B cell (primary cell): ENCODE measurements around the gene MIXL1. TPM values are rescaled to one million over a fixed set of nuclear protein-coding genes. Genes with fewer than 3 reads are reported as not detected.

Experiments used
- ATAC-seq: fragments of 200-7000 bp; cut with Tn5 transposase; one replicate; pipeline ENCODE4 v1.10.0; 2021; ENCODE audit warnings: low read depth, mild to moderate bottlenecking, moderate number of reproducible peaks, moderate library complexity
- CTCF ChIA-PET: fragments of 350-600 bp; sonication (Branson Sonifier 250); formaldehyde crosslinking; loops from one replicate; lab custom pipeline; 2021; ENCODE audit warnings: antibody characterized with exemption, inconsistent platforms; lab: Charles Lee
- POLR2A ChIA-PET: fragments of 350-600 bp; sonication (Branson Sonifier 250); formaldehyde crosslinking; loops from one replicate; lab custom pipeline; 2021; ENCODE audit warnings: antibody characterized with exemption; lab: Charles Lee
- DNase-seq: peaks from one replicate; pipeline ENCODE4 v3.0.0; 2013
- H2AFZ ChIP-seq: 2 replicates; pipeline ENCODE4 v1.6.1; 2012; ENCODE audit warnings: mild to moderate bottlenecking, low read depth, low read length; ENCODE audit not compliant: insufficient read depth, poor library complexity, severe bottlenecking
- H3K27ac ChIP-seq, 2 donors: 1 replicate in 1 of 2; 2 replicates in 1 of 2; pipeline ENCODE4 v1.5.1; 2012 to 2013; ENCODE audit warnings: low read length in 2 of 2, mild to moderate bottlenecking in 2 of 2, moderate library complexity in 1 of 2
- H3K27me3 ChIP-seq, 4 experiments: fragments of 200-600 bp in 1 of 4; sonication (generic) in 1 of 4; replicated peaks in 1 of 4; 1 replicate in 2 of 4; 2 replicates in 2 of 4; pipeline versions ENCODE4 v1.6.1 to v1.7.0; 2013 to 2016; ENCODE audit warnings: low read length in 3 of 4, mild to moderate bottlenecking in 2 of 4, mixed read lengths in 1 of 4, moderate library complexity in 1 of 4; ENCODE audit not compliant: insufficient read depth in 4 of 4, control insufficient read depth in 3 of 4; ENCODE audit errors: control extremely low read depth in 1 of 4
- H3K36me3 ChIP-seq, 2 experiments: replicated peaks in 1 of 2; 1 replicate in 1 of 2; 2 replicates in 1 of 2; pipeline versions ENCODE4 v1.6.1 to v1.7.1; 2013; ENCODE audit warnings: low read length in 1 of 2; ENCODE audit not compliant: insufficient read depth in 2 of 2, control insufficient read depth in 1 of 2; ENCODE audit errors: control extremely low read depth in 1 of 2, extremely low read depth in 1 of 2
- H3K4me1 ChIP-seq, 2 donors: fragments of 200-600 bp in 1 of 2; sonication (generic) in 1 of 2; 1 replicate in 1 of 2; 2 replicates in 1 of 2; pipeline versions ENCODE4 v1.5.1 to v1.6.1; 2013 to 2017; ENCODE audit warnings: low read length in 2 of 2; ENCODE audit not compliant: control insufficient read depth in 2 of 2, insufficient read depth in 2 of 2
- H3K4me2 ChIP-seq: replicated peaks from 2 replicates; pipeline ENCODE3; 2012; ENCODE audit warnings: mild to moderate bottlenecking, low read depth, low read length; ENCODE audit not compliant: poor library complexity, severe bottlenecking
- H3K4me3 ChIP-seq, 5 experiments: fragments of 200-600 bp in 1 of 5; sonication (generic) in 1 of 5; 1 replicate in 3 of 5; 2 replicates in 2 of 5; pipeline versions ENCODE4 v1.5.1 to v1.7.0; 2011 to 2016; ENCODE audit warnings: low read length in 4 of 5, mild to moderate bottlenecking in 4 of 5, low read depth in 2 of 5, control low read depth in 1 of 5, moderate library complexity in 1 of 5; ENCODE audit not compliant: insufficient read depth in 1 of 5; ENCODE audit errors: control extremely low read depth in 1 of 5, extremely low read depth in 1 of 5
- H3K79me2 ChIP-seq: fragments of 200-600 bp; sonication (generic); one replicate; pipeline ENCODE4 v1.6.0; 2016; ENCODE audit warnings: low read length; ENCODE audit not compliant: control insufficient read depth, insufficient read depth
- H3K9ac ChIP-seq: fragments of 200-600 bp; sonication (generic); 2 replicates; pipeline ENCODE4 v1.6.1; 2017; ENCODE audit warnings: mild to moderate bottlenecking, low read length, moderate library complexity
- H3K9me3 ChIP-seq, 3 donors: one replicate each; pipeline versions ENCODE4 v1.6.1 to v1.7.1; 2013; ENCODE audit warnings: low read length in 2 of 3; ENCODE audit not compliant: control insufficient read depth in 2 of 3, insufficient read depth in 1 of 3; ENCODE audit errors: control extremely low read depth in 1 of 3
- H4K20me1 ChIP-seq: 2 replicates; pipeline ENCODE4 v1.6.0; 2012; ENCODE audit warnings: mild to moderate bottlenecking, low read length; ENCODE audit not compliant: insufficient read depth, control insufficient read depth, poor library complexity, severe bottlenecking
- H3K27ac Mint-ChIP-seq: one replicate; pipeline ENCODE4 v1.8.0; 2021; ENCODE audit warnings: mixed read lengths
- H3K27me3 Mint-ChIP-seq: one replicate; pipeline ENCODE4 v1.8.0; 2021; ENCODE audit warnings: mixed read lengths
- H3K4me1 Mint-ChIP-seq: one replicate; pipeline ENCODE4 v1.8.0; 2021; ENCODE audit warnings: mixed read lengths
- H3K4me3 Mint-ChIP-seq: one replicate; pipeline ENCODE4 v1.8.0; 2021; ENCODE audit warnings: mixed read lengths
- H3K9me3 Mint-ChIP-seq: one replicate; pipeline ENCODE4 v1.8.0; 2022; ENCODE audit warnings: mixed read lengths; ENCODE audit not compliant: insufficient read depth
- EZH2 ChIP-seq: IDR thresholded peaks from 2 replicates; pipeline ENCODE4 v1.6.1; 2012; ENCODE audit warnings: borderline replicate concordance, low read depth, mild to moderate bottlenecking, moderate library complexity, low read length; ENCODE audit not compliant: insufficient read depth, poor library complexity, severe bottlenecking
- WGBS: methylation state at CpG from one replicate; pipeline ENCODE4 v1.1.5; 2013; ENCODE audit warnings: missing lambda C conversion rate; ENCODE audit not compliant: insufficient coverage; 5-methylcytosine and 5-hydroxymethylcytosine counted together
- intact Hi-C: fragments of 100-400 bp; cut with micrococcal nuclease; formaldehyde crosslinking; loops from one replicate; pipeline ENCODE4 v1.10.0; 2022
- polyA plus RNA-seq: library from polyadenylated mRNA; depleted of rRNA; stranded (reverse); fragments of >200 nt; gene quantifications from 2 replicates; pipeline ENCODE4 v1.2.3, GENCODE V29; 2012
- total RNA-seq, 2 donors: library from RNA; stranded (reverse); fragments of 120-200 nt in 1 of 2; gene quantifications; 1 replicate in 1 of 2; 2 replicates in 1 of 2; pipeline versions ENCODE4 v1.2.3 to v1.2.4, GENCODE V29; 2013 to 2022
- TF ChIP-seq, protein P1 (sequence below): fragments of 200-600 bp; IDR thresholded peaks from one replicate; pipeline ENCODE4 v1.8.0; 2022; ENCODE audit warnings: antibody characterized with exemption, mild to moderate bottlenecking

Gene MIXL1
- total and polyA plus RNA-seq, 2 donors (not counting 1 experiment from before 2014, with no cell fraction given) = 0.84 to 1.7 TPM

DNA sequence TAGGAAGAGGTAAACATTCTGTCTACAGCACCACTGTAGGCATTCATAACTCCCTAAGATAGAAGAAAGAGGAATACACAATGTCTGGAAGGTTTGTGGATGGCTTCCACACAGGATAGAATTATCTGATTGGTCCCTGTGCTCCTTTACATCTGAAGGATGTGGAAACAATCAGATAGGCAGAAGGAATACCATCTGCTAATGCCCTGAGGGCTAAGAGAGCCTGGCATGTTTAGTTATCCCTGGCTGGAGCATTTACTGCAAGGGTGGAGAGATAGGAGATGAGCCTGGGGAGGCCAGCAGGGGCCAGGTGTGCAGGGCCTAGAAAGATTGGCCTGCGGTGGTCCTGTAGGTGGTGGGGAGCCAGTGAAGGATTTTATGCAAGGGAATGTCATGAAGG lies 28.3 kb upstream of the MIXL1 start:
- no peaks in the 10 kb centered on the region for H3K9me3 ChIP-seq
- H3K27me3 ChIP-seq = no peaks in the 10 kb centered on the region
- H2AFZ ChIP-seq = no peak overlapping the region
- Mint-ChIP-seq H3K27ac (no peak overlapping the region), H3K4me3 (no peak overlapping the region), H3K4me1 (peaks cover 13% of the 10 kb centered on the region), H3K27me3 (no peaks in the 10 kb centered on the region), H3K9me3 (no peaks in the 10 kb centered on the region)
- DNase-seq = no peak
- no peak overlapping the region for H3K4me3 ChIP-seq
- H3K79me2 ChIP-seq = peaks cover 16% of the 10 kb centered on the region
- no peaks in the 10 kb centered on the region for H3K36me3 ChIP-seq
- intact Hi-C loops = loop anchor here (5.0 kb wide), 1 partner anchor 113 kb away; no protein-coding TSS in a partner anchor
- H4K20me1 ChIP-seq = no peaks in the 10 kb centered on the region
- H3K27ac ChIP-seq = no peak overlapping the region
- H3K4me1 ChIP-seq = peaks cover 9 to 12% of the 10 kb centered on the region in 2 donors
- no peak overlapping the region for H3K4me2 ChIP-seq
- no peak overlapping the region for H3K9ac ChIP-seq
- CTCF ChIA-PET = interaction anchor here (0.6 to 12.0 kb wide), 6 partner anchors 12 to 422 kb away, joined by 3 to 402 read pairs (median 4); no protein-coding TSS in a partner anchor
- ATAC-seq = no peak
- POLR2A ChIA-PET = interaction anchor here (1.0 kb wide), 1 partner anchor 70 kb away, joined by 3 read pairs; no protein-coding TSS in a partner anchor
- WGBS = 100% methylated on average over 1 of the region's 1 CpG
- TF ChIP-seq EZH2 = no peak
- TF ChIP-seq, protein P1, sequence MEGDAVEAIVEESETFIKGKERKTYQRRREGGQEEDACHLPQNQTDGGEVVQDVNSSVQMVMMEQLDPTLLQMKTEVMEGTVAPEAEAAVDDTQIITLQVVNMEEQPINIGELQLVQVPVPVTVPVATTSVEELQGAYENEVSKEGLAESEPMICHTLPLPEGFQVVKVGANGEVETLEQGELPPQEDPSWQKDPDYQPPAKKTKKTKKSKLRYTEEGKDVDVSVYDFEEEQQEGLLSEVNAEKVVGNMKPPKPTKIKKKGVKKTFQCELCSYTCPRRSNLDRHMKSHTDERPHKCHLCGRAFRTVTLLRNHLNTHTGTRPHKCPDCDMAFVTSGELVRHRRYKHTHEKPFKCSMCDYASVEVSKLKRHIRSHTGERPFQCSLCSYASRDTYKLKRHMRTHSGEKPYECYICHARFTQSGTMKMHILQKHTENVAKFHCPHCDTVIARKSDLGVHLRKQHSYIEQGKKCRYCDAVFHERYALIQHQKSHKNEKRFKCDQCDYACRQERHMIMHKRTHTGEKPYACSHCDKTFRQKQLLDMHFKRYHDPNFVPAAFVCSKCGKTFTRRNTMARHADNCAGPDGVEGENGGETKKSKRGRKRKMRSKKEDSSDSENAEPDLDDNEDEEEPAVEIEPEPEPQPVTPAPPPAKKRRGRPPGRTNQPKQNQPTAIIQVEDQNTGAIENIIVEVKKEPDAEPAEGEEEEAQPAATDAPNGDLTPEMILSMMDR = no peak

DNA sequence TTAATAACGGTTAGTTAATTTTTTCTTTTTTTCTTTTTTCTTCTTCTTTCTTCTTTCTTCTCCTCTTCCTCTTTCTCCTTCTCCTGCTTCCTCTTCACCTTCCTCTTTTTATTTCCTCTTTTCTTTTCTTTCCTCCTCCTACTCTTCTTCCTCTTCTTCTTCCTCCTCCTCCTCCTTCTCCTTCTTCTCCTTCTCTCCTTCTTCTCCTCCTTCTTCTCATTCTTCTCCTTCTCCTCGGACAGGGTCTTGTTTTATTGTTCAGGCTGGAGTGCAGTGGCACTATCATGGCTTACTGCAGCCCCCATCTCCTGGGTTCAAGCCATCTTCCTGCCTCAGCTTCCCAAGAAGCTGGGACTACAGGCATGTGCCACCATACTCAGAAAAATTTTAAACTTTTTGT lies 23.5 kb upstream of the MIXL1 start:
- Histone ChIP-seq H3K79me2 (no peaks in the 10 kb centered on the region), H3K4me1 (peaks cover 13 to 17% of the 10 kb centered on the region in 2 donors), H2AFZ (no peak overlapping the region), H3K36me3 (no peaks in the 10 kb centered on the region), H3K9me3 (no peaks in the 10 kb centered on the region), H3K4me3 (no peak overlapping the region), H4K20me1 (no peaks in the 10 kb centered on the region), H3K9ac (no peak overlapping the region), H3K27me3 (no peaks in the 10 kb centered on the region), H3K27ac (no peak overlapping the region), H3K4me2 (peak overlapping the region; percentile 11)
- Mint-ChIP-seq H3K4me3 (no peak overlapping the region), H3K27ac (no peak overlapping the region), H3K27me3 (peaks cover 3% of the 10 kb centered on the region), H3K4me1 (peaks cover 25% of the 10 kb centered on the region), H3K9me3 (no peaks in the 10 kb centered on the region)
- intact Hi-C loops = loop anchor here (5.0 kb wide), 1 partner anchor 118 kb away; no protein-coding TSS in a partner anchor
- ATAC-seq = no peak
- ChIA-PET CTCF (interaction anchor here (1.1 to 12.0 kb wide), 5 partner anchors 19 to 133 kb away, joined by 4 to 402 read pairs (median 11); no protein-coding TSS in a partner anchor), POLR2A (interaction anchor here (1.0 to 1.1 kb wide), 2 partner anchors 67 to 75 kb away, joined by 3 read pairs; no protein-coding TSS in a partner anchor)
- no peak for TF ChIP-seq EZH2
- TF ChIP-seq, protein P1 = no peak
- no peak for DNase-seq
- WGBS = no CpG with 5 or more reads among the region's 2 CpGs
